ACC112 (cell line): ENCODE data around the gene ATP9A.
"Not testable (repeated sequence)": the region's sequence is repeated elsewhere in the genome, so short reads cannot be mapped to it uniquely, and the experiment has no call there.

Experiments
- H2AFZ ChIP-seq: fragments of 200-600 bp; sonication (generic); one replicate; pipeline ENCODE4 v1.6.0; 2017; ENCODE audit warnings: antibody characterized with exemption, low read length; ENCODE audit not compliant: unreplicated experiment
- H3K27ac ChIP-seq: fragments of 200-600 bp; sonication (generic); 2 replicates; pipeline ENCODE4 v1.5.1; 2014; ENCODE audit warnings: low read depth, mild to moderate bottlenecking, antibody characterized with exemption, low read length, moderate library complexity
- H3K27me3 ChIP-seq: fragments of 200-600 bp; sonication (generic); 2 replicates; pipeline ENCODE4 v1.6.1; 2014; ENCODE audit warnings: mild to moderate bottlenecking, antibody characterized with exemption, low read length, moderate library complexity, mixed read lengths; ENCODE audit not compliant: insufficient read depth
- H3K36me3 ChIP-seq: fragments of 200-600 bp; sonication (generic); 2 replicates; pipeline ENCODE4 v1.6.1; 2016; ENCODE audit warnings: mild to moderate bottlenecking, antibody characterized with exemption, low read length, moderate library complexity, mixed read lengths; ENCODE audit not compliant: insufficient read depth
- H3K4me1 ChIP-seq: fragments of 200-600 bp; sonication (generic); one replicate; pipeline ENCODE4 v1.6.1; 2016; ENCODE audit warnings: low read length, mixed read lengths; ENCODE audit not compliant: insufficient read depth, unreplicated experiment, control insufficient read depth
- H3K4me3 ChIP-seq: fragments of 200-600 bp; sonication (generic); 2 replicates; pipeline ENCODE4 v1.5.1; 2014; ENCODE audit warnings: mild to moderate bottlenecking, low read depth, low read length
- H3K79me2 ChIP-seq: fragments of 200-600 bp; sonication (generic); one replicate; pipeline ENCODE4 v1.6.0; 2016; ENCODE audit warnings: low read length; ENCODE audit not compliant: control insufficient read depth, unreplicated experiment, insufficient read depth

The ATP9A gene

GRCh38 chr20:51667002-51667408, 101.2 kb downstream of the ATP9A start:
- Histone ChIP-seq H3K4me1 (peaks cover 1% of the 10 kb centered on the region), H3K79me2 (no peaks in the 10 kb centered on the region), H3K4me3 (no peak overlapping the region), H3K27ac (no peak overlapping the region), H2AFZ (no peak overlapping the region), H3K27me3 (no peaks in the 10 kb centered on the region), H3K36me3 (no peaks in the 10 kb centered on the region)

- Histone ChIP-seq H2AFZ (no peak overlapping the region), H3K4me1 (peaks cover 10% of the 10 kb centered on the region), H3K4me3 (no peak overlapping the region)
Observed at GRCh38 chr20:51666126-51666525, 102.1 kb downstream of the ATP9A start.

GRCh38 chr20:51665543-51666118, 102.6 kb downstream of the ATP9A start:
- H3K4me1 ChIP-seq = peaks cover 15% of the 10 kb centered on the region
- H3K27ac ChIP-seq = no peak overlapping the region
- no peak overlapping the region for H3K4me3 ChIP-seq
- H3K27me3 ChIP-seq = no peaks in the 10 kb centered on the region
- no peak overlapping the region for H2AFZ ChIP-seq
- no peaks in the 10 kb centered on the region for H3K79me2 ChIP-seq
- no peaks in the 10 kb centered on the region for H3K36me3 ChIP-seq

More at GRCh38 chr20:51666126-51666525, 102.1 kb downstream of the ATP9A start:
- H3K27me3 ChIP-seq = no peaks in the 10 kb centered on the region
- H3K36me3 ChIP-seq = no peaks in the 10 kb centered on the region
- H3K79me2 ChIP-seq = no peaks in the 10 kb centered on the region
- no peak overlapping the region for H3K27ac ChIP-seq

GRCh38 chr20:51661609-51662178, 106.5 kb downstream of the ATP9A start:
- Histone ChIP-seq H3K27ac (peak overlapping the region; percentile 79), H3K27me3 (no peaks in the 10 kb centered on the region), H3K36me3 (no peaks in the 10 kb centered on the region), H3K4me1 (peaks cover 22% of the 10 kb centered on the region), H3K4me3 (no peak overlapping the region), H2AFZ (no peak overlapping the region), H3K79me2 (no peaks in the 10 kb centered on the region)

GRCh38 chr20:51660672-51661608, 107.2 kb downstream of the ATP9A start:
- Histone ChIP-seq H3K4me1 (peaks cover 22% of the 10 kb centered on the region), H3K27me3 (no peaks in the 10 kb centered on the region), H2AFZ (peak overlapping the region; percentile 19), H3K36me3 (no peaks in the 10 kb centered on the region), H3K79me2 (no peaks in the 10 kb centered on the region), H3K27ac (peak overlapping the region; percentile 79), H3K4me3 (no peak overlapping the region)

- Histone ChIP-seq H3K27me3 (no peaks in the 10 kb centered on the region), H3K27ac (no peak overlapping the region), H3K79me2 (no peaks in the 10 kb centered on the region), H3K4me1 (peaks cover 22% of the 10 kb centered on the region), H2AFZ (no peak overlapping the region), H3K36me3 (no peaks in the 10 kb centered on the region), H3K4me3 (no peak overlapping the region)
Observed at GRCh38 chr20:51659491-51660050, 108.6 kb downstream of the ATP9A start.

GRCh38 chr20:51656726-51657260, 111.4 kb downstream of the ATP9A start:
- Histone ChIP-seq H2AFZ (no peak overlapping the region), H3K27me3 (no peaks in the 10 kb centered on the region), H3K4me1 (peaks cover 24% of the 10 kb centered on the region), H3K4me3 (no peak overlapping the region), H3K36me3 (no peaks in the 10 kb centered on the region), H3K27ac (no peak overlapping the region), H3K79me2 (no peaks in the 10 kb centered on the region)

GRCh38 chr20:51656089-51656488, 112.1 kb downstream of the ATP9A start:
- not testable (repeated sequence) for H3K27me3 ChIP-seq, H3K4me3 ChIP-seq, H3K79me2 ChIP-seq, H2AFZ ChIP-seq, H3K36me3 ChIP-seq, H3K27ac ChIP-seq
- H3K4me1 ChIP-seq = peaks cover 17% of the 10 kb centered on the region

GRCh38 chr20:51654495-51654894, 113.7 kb downstream of the ATP9A start:
- Histone ChIP-seq H2AFZ (no peak overlapping the region), H3K4me1 (peaks cover 10% of the 10 kb centered on the region), H3K27ac (no peak overlapping the region), H3K36me3 (no peaks in the 10 kb centered on the region), H3K27me3 (no peaks in the 10 kb centered on the region), H3K4me3 (no peak overlapping the region), H3K79me2 (no peaks in the 10 kb centered on the region)

- Histone ChIP-seq H3K79me2 (no peaks in the 10 kb centered on the region), H3K4me3 (no peak overlapping the region), H3K27ac (no peak overlapping the region), H3K4me1 (peaks cover 10% of the 10 kb centered on the region), H3K36me3 (no peaks in the 10 kb centered on the region), H2AFZ (no peak overlapping the region), H3K27me3 (no peaks in the 10 kb centered on the region)
Observed at GRCh38 chr20:51654060-51654459, 114.1 kb downstream of the ATP9A start.
